ENCODE data around the gene NPHP4.

NPHP4 gene

GRCh38 chr1:5831600-5832335 lies 160.5 kb downstream of the NPHP4 start:
- DNase-seq (ENCODE audit: low read depth) = no peak

GRCh38 chr1:5830771-5831599 lies 161.2 kb downstream of the NPHP4 start:
- DNase-seq (ENCODE audit: low read depth) = no peak

DNA sequence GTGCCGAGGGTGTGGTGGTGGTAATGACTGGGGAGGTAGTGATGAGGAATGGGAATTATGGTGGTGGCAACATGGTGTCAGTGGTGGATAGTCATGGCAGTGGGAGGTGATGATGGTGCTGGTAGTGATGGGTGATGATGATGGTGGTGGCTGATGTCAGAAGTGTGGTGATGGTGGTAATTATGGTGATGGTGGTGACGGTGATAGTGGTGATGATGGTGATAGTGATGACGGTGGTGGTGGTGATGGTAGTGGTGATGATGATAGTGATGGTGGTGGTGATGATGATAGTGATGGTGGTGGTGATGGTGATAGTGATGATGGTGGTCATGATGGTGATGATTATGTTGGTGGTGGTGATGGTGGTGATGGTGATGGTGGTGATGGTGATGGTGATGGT lies 162.8 kb downstream of the NPHP4 start:
- DNase-seq (ENCODE audit: low read depth) = no peak

DNA sequence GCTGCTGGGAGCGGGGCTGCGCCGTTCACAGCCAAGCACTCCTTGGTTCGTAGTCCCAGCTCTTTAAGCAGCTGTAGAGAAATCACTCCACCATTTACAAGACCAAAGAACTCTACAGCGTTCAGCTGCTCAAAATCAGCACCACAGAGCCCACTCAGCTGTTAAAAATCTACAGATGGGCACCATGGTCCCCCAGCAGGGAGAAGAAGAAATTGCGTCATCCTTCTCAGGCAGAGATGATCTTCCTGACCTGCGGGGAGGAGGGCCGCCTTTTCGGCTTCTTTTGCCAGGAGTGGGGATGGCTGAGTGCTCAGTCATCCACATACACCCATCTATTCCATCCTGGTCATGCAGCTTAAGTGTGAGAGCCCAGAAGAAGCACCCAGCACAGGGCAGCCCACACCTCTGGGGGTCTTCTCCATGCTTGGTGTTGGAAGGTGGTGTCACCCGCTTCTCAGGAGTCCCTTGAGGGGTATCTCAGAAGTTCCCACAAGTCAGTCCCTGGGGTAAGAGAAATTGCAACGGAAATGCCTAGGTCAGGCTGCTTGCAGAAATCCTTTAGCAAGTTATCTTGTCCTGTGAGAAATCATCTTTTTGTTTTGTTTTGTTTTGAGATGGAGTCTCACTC lies 163.8 kb downstream of the NPHP4 start:
- no peak for DNase-seq (ENCODE audit: low read depth)

- DNase-seq (ENCODE audit: low read depth) = no peak
Measured at GRCh38 chr1:5827516-5827915, 164.7 kb downstream of the NPHP4 start.

- no peak for DNase-seq (ENCODE audit: low read depth)
Measured at GRCh38 chr1:5826601-5827000, 165.6 kb downstream of the NPHP4 start.

- DNase-seq (ENCODE audit: low read depth) = no peak
Measured at GRCh38 chr1:5822726-5823125, 169.5 kb downstream of the NPHP4 start.

DNA sequence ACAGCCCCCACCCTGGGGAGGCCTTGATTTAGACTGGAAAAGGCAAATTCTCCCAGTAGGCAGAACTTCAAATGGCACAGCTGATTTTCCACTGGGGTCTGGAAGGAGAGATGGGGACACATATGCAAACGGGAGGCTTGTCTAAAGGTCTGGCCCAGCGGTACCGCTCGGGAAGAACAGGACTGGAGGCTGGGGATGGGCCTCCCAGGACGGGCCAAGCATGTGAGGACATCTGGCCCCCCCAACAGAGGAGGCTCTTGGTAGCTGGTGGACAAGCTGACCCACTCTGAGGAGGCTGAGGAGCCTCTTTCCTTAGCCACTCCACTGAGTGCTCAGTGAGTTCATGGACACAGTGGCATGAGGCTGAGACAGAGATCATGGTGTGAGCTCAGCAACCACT lies 170.0 kb downstream of the NPHP4 start:
- no peak for DNase-seq (ENCODE audit: low read depth)

DNA sequence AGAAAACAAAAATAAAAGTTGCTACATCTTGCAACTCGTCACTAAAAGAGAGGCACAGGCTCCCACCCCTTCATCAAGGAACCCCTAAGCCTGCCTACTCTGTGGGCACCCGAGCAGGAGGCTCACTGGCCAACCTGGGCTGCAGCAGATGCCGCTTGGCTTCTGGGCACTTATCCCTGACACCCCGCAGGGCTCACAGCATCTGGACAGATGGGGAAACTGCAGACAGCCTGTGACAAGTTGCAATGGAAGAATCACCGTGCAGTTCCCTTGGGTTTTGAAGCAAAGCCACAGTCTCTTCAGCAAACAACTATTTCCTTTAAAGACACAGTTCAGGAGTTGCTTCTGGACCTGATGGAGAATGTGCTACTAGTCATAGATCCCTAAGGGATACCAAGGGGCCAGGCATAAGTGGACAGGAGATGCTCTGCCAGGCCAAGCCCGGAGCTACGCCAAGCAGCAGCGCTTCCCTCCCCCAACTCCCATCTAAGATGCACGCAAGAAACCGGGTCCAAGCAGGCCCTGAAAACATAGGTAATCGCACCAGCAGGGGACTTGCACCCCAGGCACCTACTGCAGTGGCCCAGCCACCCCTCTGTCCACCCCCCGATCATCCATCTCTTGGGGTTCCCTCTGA lies 170.6 kb downstream of the NPHP4 start:
- DNase-seq (ENCODE audit: low read depth) = no peak

- no peak for DNase-seq (ENCODE audit: low read depth)
Measured at GRCh38 chr1:5820026-5820421, 172.2 kb downstream of the NPHP4 start.

- no peak for DNase-seq (ENCODE audit: low read depth)
Measured at GRCh38 chr1:5819391-5820025, 172.7 kb downstream of the NPHP4 start.

DNA sequence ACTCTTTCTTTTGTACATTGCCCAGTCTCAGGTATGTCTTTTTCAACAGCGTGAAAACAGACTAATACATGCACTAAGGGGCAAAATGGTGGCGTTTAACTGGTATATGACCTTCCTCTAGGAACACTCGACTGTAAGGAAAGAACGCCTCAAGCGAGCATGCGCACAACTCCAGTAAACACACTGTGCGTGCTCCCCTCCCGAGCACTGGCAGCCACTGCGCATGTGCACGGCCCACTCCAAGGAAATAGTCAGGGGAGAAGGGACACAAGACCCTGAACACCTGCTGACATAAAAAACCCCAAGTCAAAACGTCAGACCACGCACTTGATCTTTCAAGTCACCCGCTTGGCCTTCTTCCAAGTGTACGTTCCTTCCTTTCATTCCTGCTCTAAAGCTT lies 173.5 kb downstream of the NPHP4 start:
- DNase-seq (ENCODE audit: low read depth) = no peak

- DNase-seq (ENCODE audit: low read depth) = no peak
Measured at GRCh38 chr1:5815716-5816115, 176.5 kb downstream of the NPHP4 start.

DNA sequence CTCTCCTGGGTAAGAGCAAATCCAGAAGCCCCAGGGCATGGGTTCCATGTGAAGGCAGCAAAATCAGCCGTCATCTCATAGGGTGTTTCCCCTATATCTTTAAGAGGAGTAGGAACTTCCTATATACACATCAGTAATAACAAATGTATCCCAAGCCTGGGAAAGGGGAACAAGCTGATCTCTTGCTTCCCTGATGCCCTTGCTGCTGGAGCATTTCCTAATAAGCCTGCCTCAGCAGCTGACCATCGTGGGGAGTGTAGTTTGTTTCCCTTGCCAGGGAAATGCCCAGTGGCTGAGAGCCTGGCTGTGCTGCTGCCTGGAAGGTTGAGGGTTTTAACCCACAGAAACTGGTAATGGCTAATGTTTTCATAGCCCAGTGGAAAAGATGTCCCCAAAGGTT lies 177.0 kb downstream of the NPHP4 start:
- no peak for DNase-seq (ENCODE audit: low read depth)

DNA sequence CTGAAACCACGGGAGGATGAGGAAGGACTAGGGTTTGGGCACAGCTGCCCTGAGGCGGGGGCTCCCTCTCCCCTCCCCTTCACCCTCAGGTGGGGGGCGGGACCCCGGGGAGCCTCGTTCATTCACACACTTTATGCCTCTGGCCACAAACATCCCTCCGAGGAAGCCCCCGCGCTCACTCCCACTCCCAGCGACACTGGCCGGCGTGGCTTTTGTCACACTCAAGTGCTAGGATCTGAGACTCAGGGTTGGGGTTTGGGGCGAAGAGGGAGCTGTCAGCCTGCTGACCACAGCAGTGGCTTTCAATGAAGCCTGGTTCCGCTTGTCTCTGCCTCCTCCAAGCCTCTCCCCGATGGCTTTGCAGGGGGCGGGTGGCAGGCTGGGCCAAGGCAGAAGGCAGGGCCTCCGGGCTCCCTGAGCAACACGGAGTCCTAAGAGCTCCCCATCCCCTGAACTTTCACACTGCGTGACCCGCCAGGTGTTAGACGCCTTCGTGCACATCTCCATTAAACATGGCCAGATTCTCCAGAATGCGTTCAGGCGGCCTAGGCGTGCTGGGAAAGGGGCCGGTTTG lies 178.1 kb downstream of the NPHP4 start:
- no peak for DNase-seq (ENCODE audit: low read depth)

DNA sequence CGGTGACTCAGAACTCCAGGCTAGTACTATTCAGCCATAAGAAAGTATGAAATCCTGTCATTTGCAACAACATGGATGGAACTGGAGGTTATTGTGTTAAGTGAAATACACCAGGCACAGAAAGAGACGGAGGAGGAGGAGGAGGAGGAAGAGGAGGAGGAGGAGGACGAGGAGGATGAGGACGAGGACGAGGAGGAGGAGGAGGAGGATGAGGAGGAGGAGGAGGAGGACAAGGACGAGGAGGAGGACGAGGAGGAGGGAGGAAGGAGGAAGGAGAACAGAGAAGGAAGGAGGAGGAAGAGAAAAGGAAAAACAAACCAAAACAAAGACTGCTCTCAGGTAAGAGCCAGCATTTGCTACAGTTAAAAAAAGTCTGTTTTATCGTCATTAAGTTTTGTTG lies 178.7 kb downstream of the NPHP4 start:
- DNase-seq (ENCODE audit: low read depth) = no peak
